NT2/D1 (cell line): ENCODE data around the gene RNASEH2A.

Source experiments
- DNase-seq: peaks from one replicate; pipeline ENCODE4 v3.0.0-alpha.2; 2011; ENCODE audit warnings: low read depth, low spot score
- H3K27me3 ChIP-seq: 2 replicates; pipeline ENCODE4 v1.6.0; 2011; ENCODE audit warnings: mild to moderate bottlenecking; ENCODE audit not compliant: insufficient read length, insufficient read depth
- H3K36me3 ChIP-seq: 2 replicates; pipeline ENCODE4 v1.6.1; 2011; ENCODE audit warnings: mild to moderate bottlenecking, low read length, mixed read lengths; ENCODE audit not compliant: insufficient read depth, insufficient read length
- H3K4me1 ChIP-seq: 2 replicates; pipeline ENCODE4 v1.5.1; 2011; ENCODE audit not compliant: insufficient read depth, insufficient read length
- H3K4me3 ChIP-seq: 2 replicates; pipeline ENCODE4 v1.5.1; 2011; ENCODE audit warnings: low read depth; ENCODE audit not compliant: insufficient read length
- H3K9ac ChIP-seq: 2 replicates; pipeline ENCODE4 v1.6.0; 2011; ENCODE audit warnings: low read depth; ENCODE audit not compliant: insufficient read length
- H3K9me3 ChIP-seq: 2 replicates; pipeline ENCODE4 v1.5.1; 2011; ENCODE audit warnings: mild to moderate bottlenecking, low read length; ENCODE audit not compliant: insufficient read depth
- SUZ12 ChIP-seq: IDR thresholded peaks from 2 replicates; pipeline ENCODE4 v1.6.1; 2011; ENCODE audit not compliant: insufficient read length, insufficient read depth; ENCODE audit errors: extremely low read depth
- YY1 ChIP-seq: IDR thresholded peaks from 2 replicates; pipeline ENCODE4 v1.6.1; 2011; ENCODE audit not compliant: insufficient read length, insufficient read depth
- ZNF274 ChIP-seq: IDR thresholded peaks from 2 replicates; pipeline ENCODE4 v1.6.1; 2011; ENCODE audit warnings: mild to moderate bottlenecking, low read depth, low read length

The RNASEH2A gene

DNA sequence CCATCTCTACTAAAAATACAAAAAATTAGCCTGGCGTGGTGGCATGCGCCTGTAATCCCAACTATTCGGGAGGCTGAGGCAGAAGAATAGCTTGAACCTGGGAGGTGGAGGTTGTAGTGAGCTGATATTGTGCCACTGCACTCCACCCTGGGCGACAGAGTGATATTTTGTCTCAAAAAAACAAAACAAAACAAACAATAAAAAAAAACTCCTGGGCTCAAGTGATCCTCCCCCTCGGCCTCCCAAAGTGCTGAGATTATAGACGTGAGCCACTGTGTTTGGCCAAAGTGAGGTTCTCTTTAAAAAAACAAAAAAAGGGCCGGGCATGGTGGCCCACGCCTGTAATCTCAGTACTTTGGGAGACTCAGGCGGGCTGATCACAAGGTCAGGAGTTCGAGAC is 18.9 kb upstream of the RNASEH2A start:
- Histone ChIP-seq H3K9me3 (no peaks in the 10 kb centered on the region), H3K4me3 (no peak overlapping the region), H3K36me3 (peaks cover 1% of the 10 kb centered on the region), H3K27me3 (peaks cover 22% of the 10 kb centered on the region), H3K4me1 (peaks cover 31% of the 10 kb centered on the region), H3K9ac (no peak overlapping the region)
- no peak for TF ChIP-seq YY1
- no peak for TF ChIP-seq ZNF274
- no peak for TF ChIP-seq SUZ12
- no peak for DNase-seq

DNA sequence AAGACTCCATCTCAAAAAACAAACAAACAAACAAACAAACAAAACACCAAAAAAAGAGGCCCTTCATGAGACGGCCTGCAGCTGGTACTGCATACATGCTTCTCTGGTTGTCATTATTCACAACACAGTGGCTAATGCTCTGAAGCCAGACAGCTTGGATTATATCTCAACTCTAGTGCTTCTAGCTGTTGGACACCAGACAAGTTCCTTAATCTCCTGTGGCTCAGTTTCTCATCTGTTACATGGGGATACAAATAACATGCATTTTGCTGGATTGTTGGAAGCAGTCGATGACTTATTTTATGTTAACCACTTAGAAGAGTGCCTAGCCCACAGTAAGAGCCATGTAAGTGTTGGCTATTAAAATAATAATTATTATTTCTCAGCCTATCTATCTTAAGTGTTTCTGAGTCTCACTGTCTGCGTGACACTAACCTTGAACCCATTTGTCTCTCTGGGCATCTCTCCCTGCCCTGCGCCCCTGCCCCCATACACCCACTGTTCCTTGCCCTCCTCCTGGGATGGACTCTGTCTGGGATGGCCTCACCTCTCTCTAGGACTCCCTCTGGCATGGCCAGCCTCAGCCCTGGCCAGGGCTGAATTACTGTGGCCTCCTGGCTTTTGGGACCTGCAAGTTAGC is 18.2 kb upstream of the RNASEH2A start:
- Histone ChIP-seq H3K9ac (peak overlapping the region; percentile 47), H3K4me1 (peaks cover 31% of the 10 kb centered on the region), H3K36me3 (peaks cover 2% of the 10 kb centered on the region), H3K27me3 (peaks cover 25% of the 10 kb centered on the region), H3K4me3 (peak overlapping the region; percentile 50), H3K9me3 (no peaks in the 10 kb centered on the region)
- TF ChIP-seq ZNF274 (no peak), SUZ12 (no peak), YY1 (no peak)
- no peak for DNase-seq

DNA sequence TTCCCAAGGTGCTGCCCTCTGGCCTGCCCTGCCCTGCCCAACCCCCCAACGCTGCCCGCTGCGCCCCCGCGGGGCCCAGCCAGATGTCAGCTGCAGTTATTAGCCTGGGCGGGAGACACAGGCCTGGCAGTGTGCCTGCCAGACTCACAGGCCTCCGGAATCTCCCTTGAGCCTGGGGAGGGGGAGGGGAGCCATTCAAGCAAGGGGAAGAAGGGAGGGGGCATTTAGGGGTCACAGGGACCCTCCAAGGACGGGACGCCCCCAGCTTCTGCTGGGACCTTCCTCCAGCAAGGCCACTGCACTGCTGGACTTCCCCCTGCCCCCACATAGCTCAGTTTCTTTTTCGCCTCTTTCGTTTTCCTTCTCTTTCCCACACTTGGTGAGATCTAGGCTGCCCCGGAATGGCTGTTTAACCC is 17.7 kb upstream of the RNASEH2A start:
- peaks cover 27% of the 10 kb centered on the region for H3K4me1 ChIP-seq

DNA sequence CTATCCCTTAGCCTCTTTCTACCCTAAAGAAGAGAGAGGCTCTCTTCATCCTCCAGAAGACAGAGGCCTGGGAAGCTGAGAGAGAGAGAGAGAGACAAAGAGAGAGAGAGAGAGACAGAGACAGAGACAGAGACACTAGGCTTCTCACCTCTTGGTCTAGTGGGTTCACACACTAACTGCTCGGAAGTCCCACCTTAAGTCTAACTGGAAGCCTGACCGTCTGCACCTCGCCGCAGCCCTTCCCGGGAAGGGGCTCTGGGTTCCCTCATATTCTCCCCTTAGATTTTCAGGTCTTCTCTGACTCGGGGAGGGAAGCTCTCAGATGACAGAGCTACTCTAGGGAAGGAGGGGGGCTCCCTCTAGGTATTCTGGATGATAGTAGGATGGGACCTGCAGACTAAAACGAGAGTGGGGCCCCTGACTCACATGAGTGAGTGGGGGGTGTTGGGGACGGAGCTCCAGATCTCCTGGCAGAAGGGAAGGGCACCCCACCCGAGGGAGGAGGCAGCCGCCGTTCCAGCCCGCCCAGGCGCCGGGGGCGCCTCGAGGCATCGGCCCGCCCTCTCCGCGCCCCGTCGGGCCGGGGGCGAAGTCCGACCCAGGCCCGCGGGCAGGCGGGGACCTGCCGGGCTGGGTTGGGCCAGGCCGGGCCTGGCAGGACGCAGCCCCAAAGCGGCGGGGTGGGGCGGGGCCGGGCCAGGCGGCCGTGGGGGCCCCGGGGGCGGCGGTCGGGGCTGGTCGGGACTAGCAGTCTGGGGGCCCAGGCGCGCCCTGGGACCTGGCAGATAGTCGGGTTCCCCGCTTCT is 17.1 kb upstream of the RNASEH2A start:
- peaks cover 30% of the 10 kb centered on the region for H3K4me1 ChIP-seq
- H3K9me3 ChIP-seq = no peaks in the 10 kb centered on the region
- peak overlapping the region; percentile 47 for H3K9ac ChIP-seq
- H3K4me3 ChIP-seq = peak overlapping the region; percentile 50
- no peak for TF ChIP-seq YY1
- TF ChIP-seq ZNF274 = no peak
- TF ChIP-seq SUZ12 = no peak
- H3K27me3 ChIP-seq = peaks cover 25% of the 10 kb centered on the region
- H3K36me3 ChIP-seq = peaks cover 2% of the 10 kb centered on the region
- no peak for DNase-seq

More for the DNA sequence above, 17.7 kb upstream of the RNASEH2A start:
- no peak for DNase-seq
- Histone ChIP-seq H3K36me3 (peaks cover 2% of the 10 kb centered on the region), H3K9me3 (no peaks in the 10 kb centered on the region), H3K4me3 (peak overlapping the region; percentile 50), H3K9ac (peak overlapping the region; percentile 47), H3K27me3 (peaks cover 25% of the 10 kb centered on the region)
- TF ChIP-seq YY1 = no peak
- no peak for TF ChIP-seq SUZ12
- no peak for TF ChIP-seq ZNF274

DNA sequence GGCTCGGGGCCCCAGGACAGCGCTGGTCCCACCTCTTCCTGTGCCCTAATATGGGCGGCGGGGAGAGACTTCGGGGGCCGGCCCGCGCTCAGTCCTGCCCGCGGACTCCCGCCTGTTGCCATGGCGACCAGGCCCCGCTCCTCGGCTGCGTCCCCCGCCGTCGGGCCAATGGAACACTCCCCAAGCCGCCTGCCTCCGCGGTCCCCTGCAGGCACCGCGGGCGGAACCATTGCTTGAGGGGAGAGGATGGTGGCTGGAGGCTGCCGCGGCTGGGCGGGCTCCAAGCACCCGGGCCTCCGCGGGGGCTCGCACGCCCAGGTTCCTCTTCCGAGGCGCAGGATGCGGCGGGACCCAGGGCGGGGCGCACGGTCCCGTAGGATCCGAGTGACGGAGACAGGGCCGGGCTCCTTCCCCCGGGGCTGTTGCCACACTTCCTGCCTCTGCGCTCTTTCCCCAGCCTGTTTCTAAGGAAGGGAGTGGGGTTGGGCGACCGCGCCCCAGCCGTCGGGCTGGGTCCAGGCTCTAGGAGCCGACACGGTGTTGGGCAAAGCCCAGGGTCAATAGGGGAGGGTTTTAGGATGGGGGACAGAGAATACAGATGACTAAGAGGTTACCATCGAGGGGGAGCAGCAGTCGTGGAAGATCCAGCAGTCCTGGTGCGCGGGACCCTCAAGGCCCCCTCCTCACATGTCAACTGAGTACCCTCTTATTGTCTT is 16.3 kb upstream of the RNASEH2A start:
- peak overlapping the region; percentile 50 for H3K4me3 ChIP-seq
- TF ChIP-seq SUZ12 (no peak), YY1 (no peak), ZNF274 (no peak)
- peaks cover 25% of the 10 kb centered on the region for H3K27me3 ChIP-seq
- peak overlapping the region; percentile 80 for H3K9ac ChIP-seq
- no peaks in the 10 kb centered on the region for H3K9me3 ChIP-seq
- H3K4me1 ChIP-seq = peaks cover 30% of the 10 kb centered on the region
- DNase-seq = peak; percentile 90
- peaks cover 2% of the 10 kb centered on the region for H3K36me3 ChIP-seq

DNA sequence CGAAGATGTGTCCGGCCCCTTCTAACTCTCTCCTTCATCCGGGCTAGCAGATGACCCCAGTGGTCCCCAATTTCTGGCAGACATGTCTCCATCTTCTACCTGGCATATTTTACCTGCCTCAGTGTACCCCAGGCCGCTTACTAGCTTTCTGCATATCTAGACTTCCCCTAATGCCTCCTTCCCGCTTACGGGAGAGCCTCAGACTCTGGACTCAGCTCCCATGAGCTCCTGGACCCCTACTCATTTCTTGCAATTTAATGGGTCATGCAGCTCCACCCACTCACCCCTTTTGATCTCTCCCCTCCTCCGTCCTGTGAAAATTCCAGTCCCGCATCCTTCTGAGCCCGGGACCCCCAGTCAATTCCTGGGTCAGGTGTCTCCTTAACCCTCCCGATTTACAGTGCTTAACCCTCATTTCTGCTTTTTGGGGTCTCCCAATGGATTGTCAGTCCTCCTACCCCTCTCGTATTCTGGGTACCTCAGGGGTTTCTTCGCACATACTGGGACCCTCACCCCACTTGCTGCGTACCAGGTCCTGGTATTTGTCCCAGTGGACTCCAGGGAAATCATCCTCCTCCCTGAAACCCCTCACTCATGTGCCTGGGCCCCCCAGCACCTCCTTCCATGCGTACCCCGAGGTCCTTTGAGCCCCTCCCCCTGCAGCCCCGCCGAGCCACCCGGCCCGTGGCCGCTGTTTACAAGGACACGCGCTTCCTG is 15.6 kb upstream of the RNASEH2A start:
- Histone ChIP-seq H3K36me3 (peaks cover 2% of the 10 kb centered on the region), H3K9me3 (no peaks in the 10 kb centered on the region), H3K4me1 (peaks cover 30% of the 10 kb centered on the region), H3K4me3 (peak overlapping the region; percentile 50), H3K27me3 (peaks cover 25% of the 10 kb centered on the region), H3K9ac (peak overlapping the region; percentile 80)
- TF ChIP-seq ZNF274 = no peak
- DNase-seq = no peak
